ENCODE data around the gene KPRP.

KPRP gene

DNA sequence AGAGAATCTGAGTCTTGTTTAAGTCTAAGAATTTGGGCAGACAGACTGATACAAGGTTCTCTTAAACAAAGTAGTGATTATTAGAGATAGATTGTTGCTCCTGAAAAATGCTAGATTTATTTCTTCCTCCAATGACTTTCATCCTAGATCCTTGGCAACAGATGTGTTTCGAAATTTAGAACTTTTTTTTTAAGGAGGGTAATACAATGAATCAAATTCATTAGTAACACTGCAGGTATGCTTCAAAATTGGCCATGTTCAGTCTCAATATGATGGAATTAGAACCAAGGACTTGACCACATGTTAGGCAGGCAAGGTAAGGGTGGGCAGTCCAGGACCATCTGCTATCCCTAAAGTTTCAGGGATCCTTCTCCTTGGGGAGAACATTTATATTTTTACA, 12.6 kb downstream of the KPRP start:
- no peak for DNase-seq (ENCODE audit: low spot score)

DNA sequence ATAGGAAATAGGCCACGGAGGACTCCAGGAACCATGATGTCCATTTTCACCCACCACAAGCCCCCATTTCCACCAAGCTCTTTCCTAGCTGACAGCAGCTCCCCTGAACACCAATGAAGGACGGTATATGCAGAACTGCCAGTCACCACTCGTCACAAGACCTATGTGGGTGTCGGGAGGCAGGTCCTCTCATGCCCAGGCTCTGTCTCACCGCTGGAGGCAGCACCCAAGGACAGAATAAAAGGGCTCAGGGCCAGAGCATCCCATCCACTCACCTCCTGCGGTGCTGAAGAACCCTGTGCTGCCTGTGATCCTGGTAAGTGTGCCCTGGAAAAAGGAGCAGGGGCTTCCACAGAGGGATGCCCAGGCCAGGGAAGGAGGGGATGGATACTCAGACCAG, 17.1 kb downstream of the KPRP start, which contains the start of gene LCE1F:
TSS of gene LCE1F (plus strand) at position 266 of the 400 bp plus-strand sequence. CDS start 1,232 bp downstream, outside the sequence.
- no peak for DNase-seq (ENCODE audit: low spot score)

GRCh38 chr1:152776361-152776760, 18.5 kb downstream of the KPRP start:
- no peak for DNase-seq (ENCODE audit: low spot score)

DNA sequence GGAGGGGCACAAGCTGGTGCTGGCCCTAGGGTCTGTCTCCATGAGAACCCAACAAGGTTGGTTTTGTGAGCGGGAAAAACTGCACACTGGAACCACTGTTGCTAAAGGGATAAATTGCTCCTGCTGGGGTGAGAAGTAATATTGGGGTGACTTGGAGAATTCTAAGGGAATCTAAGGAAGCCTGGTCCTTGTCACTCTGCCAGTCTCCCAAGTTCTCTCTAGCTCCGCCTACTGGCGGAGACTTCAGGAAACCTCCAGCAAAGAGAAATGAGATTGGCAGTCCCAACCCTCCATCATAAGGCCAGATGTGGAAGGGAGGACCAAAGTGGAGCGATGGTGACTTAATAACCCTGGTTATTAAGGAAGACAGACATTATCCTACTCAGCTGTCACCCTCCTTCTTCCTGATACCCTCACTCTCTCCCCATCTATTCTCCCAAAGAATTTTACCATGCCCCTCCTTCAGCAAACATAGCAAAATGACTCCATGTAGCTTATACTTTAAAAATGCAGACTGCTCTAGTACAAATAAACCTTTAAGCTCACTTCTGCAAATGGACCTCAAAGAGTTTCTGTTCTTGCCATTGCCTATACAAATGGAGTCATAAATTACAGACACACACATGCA, 19.8 kb downstream of the KPRP start:
- no peak for DNase-seq (ENCODE audit: low spot score)

GRCh38 chr1:152783095-152783494, 25.3 kb downstream of the KPRP start:
- DNase-seq (ENCODE audit: low spot score), result no peak

GRCh38 chr1:152786077-152786476, 28.3 kb downstream of the KPRP start, which contains the start of gene LCE1E:
Gene LCE1E (plus strand): TSS chr1:152786257. CDS start chr1:152787300, 1,043 bp downstream.
- no peak for DNase-seq (ENCODE audit: low spot score)

GRCh38 chr1:152795686-152796085, 37.9 kb downstream of the KPRP start:
- no peak for DNase-seq (ENCODE audit: low spot score)

DNA sequence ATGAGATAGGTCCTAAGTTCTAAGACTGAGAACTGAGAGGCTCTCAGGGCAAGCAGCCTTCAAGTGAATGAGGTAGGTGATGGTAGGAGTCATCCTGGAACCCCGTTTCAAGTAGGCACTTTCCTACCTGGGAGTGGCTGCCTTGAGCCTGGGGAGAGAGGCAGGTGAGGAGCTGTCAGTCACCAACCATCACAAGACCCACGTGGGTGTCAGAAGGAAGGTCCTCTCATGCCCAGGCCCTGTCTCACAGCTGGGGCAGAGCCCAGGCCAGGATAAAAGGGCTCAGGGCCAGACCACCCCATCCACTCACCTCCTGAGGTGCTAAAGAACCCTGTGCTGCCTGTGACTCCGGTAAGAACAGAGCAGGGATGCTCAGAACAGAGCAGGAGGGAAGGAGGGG, 38.6 kb downstream of the KPRP start, which contains the start of gene LCE1D:
TSS of gene LCE1D (plus strand) at position 301 of the 400 bp plus-strand sequence. CDS start 1,074 bp downstream, outside the sequence.
- DNase-seq (ENCODE audit: low spot score), result no peak

- DNase-seq (ENCODE audit: low spot score), result no peak
Observed at GRCh38 chr1:152801333-152801732, 43.5 kb downstream of the KPRP start.

DNA sequence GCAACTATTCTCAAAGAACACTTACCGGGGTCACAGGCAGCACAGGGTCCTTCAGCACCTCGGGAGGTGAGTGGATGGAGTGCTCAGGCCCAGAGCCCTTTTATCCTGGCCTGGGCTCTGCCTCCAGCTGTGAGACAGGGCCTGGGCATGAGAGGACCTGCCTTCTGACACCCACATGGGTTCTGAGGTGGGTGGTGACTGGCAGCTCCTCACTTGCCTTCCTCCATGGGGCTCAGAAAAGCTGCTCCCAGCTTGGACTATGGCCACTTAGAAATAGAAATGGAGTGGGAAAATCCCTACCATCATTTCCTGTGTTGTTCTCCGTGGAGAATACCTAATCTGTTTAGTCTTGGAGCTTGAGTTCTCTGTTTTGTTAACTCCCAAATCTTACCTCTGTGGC, 48.8 kb downstream of the KPRP start, which contains the start of gene LCE1C:
TSS of gene LCE1C (minus strand) at position 76 of the 400 bp plus-strand sequence. CDS start 1,173 bp downstream, outside the sequence.
- DNase-seq (ENCODE audit: low spot score), result no peak

- DNase-seq (ENCODE audit: low spot score), result no peak
Observed at GRCh38 chr1:152811050-152811449, 53.2 kb downstream of the KPRP start.

Measured in hematopoietic multipotent progenitor cell treated with erythropoietin and hydrocortisone succinate and interleukin-3 and kit ligand, for 17 days (in vitro differentiated cells).